NCI-H748 treated with DMSO at 0.1 percent for 48 hours (cell line): ENCODE results near the gene INSYN1.

Source experiments
- DNase-seq: peaks from one replicate; lab custom pipeline; 2025; lab: John Stamatoyannopoulos, UW

Gene INSYN1

GRCh38 chr15:73773428-73773827, 20.3 kb upstream of the INSYN1 start:
- no peak for DNase-seq

- DNase-seq: no peak
Measured at GRCh38 chr15:73771385-73772045, 18.4 kb upstream of the INSYN1 start.

GRCh38 chr15:73770050-73770449, 16.9 kb upstream of the INSYN1 start:
- no peak for DNase-seq

DNA sequence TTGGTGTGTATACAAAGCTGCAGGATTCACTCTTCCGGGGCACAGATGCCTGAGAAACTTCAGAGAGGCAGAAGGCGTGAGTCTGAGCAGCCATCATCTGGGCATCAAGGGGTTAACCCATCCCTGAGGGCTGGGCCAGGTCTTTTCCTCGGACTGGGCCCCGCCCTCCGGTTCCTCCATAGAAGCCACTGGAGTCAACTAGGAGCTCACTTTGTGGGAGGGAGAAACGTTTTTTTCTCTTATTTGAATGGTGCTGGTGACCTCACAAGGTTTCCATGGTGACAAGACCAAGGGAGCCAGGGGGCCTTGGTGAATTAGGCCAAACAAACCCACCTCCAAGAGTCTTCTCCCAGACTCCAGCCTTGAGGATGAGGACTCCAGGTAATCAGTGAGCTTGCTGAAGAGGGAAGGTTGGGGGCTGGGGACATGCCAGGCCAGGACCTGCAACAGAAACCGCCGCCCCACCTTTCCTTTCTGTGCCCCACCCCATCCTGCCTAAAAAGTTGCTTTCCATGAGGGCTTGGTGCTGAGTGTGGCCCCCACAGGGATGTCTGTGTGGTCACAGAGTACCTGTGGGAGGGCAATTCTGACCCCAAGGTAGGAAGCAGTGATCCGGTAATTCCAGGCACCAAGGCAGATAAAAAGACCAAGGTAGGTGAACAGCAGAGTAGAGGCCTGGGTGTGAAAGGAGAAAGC, 14.8 kb upstream of the INSYN1 start:
- DNase-seq: no peak

DNA sequence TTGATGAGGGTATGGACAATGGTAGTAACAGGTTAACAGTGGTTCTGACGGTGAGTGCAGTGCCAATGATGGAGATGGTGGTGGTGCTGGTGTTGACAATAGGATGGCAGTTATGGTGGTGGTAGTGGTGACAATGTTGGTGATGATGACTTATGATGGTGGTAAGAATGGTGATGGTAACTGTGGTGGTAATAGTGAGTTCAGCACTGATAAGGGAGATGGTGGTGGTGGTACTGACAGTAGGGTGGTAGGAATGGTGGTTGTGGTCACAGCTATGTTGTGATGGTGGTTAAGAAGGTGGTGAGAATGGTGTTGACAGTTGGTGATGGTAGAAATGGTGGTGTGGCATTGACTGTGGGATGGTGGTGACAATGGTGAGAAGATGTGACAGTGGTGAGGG, 13.4 kb upstream of the INSYN1 start:
- no peak for DNase-seq

DNA sequence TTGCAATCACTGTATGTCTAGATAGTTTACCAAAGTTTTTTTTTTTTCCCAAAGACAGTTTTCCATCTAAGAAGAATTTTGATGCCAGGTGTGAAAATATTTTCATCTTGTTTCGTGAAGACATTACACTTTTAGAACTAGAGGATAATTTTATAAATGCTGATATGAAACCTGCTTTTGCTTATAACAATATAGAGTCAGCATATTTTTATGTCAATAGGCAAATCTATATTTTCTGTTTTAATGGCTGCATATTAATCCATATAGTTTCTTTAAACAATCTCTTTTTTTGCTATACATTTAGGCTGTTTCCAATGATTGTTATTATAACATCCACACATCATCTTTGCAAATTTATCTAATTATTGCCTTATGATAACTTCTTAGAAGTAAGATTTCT, 12.6 kb upstream of the INSYN1 start:
- no peak for DNase-seq

- no peak for DNase-seq
Measured at GRCh38 chr15:73763931-73764330, 10.8 kb upstream of the INSYN1 start.

GRCh38 chr15:73760330-73761329, 7.5 kb upstream of the INSYN1 start:
- no peak for DNase-seq

DNA sequence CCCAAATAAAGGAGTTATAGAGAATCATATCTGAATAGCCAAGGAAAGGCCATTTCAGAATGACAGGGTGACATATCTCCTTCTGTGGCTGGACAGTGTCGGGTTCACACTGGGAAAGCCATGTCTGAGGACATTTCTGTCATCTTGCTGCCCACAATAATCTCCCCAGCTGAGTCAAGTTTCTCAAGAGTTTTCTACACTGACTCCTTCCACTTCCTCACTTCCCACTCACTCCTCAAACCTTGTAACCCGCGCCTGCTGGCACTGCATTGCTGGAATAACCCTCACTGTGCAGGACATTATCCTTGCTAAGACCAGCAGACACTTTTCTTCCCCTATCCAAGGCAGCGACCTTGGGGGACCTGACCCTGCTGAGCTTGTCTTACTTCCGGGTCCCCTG, 5.3 kb upstream of the INSYN1 start:
- no peak for DNase-seq

DNA sequence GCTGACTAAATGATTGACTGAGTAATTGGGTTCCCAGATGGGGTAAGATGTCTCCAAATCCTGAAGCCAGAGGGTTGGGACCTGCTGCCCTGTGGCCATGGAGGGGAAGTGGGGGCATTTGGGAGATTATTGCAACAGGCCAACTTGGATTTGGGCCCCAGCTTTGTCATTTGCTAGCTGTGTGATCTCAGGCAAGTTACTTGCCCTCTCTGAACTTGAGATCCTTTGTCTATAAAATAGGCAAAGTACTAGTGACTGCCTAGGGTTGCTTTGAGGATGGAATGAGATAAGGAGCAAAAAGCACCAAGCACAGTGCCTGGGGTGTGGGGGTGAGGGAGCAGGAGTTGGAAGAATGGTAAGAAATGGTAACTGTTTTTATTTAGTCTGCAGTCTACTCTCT, 4.4 kb upstream of the INSYN1 start:
- no peak for DNase-seq

DNA sequence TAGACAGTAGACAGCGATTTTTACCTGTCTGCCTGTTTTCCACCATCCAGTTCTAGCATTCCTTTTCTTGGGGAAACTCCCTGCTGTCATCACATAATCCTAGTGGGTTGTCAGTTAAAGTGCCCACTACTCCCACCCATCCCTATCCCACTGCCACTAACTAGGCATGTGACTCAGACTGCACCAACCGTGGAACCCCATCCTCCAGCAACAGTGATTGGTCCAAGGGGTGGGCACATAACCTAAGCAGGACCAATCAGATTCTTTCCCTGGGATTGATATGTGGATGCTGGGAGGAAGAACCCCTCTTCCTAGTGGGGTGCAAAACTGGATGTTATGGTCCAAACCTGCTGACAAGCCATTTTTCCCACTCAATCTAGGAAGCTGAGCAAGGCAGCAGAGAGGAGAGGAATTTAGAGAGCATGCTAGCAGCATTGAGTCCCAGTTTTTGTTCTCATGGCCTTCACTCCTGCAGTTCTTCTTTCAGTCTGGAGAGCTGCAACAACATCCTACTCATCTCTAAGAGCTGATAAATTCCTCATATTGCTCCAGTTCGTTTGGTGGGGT, 3.9 kb upstream of the INSYN1 start:
- no peak for DNase-seq

DNA sequence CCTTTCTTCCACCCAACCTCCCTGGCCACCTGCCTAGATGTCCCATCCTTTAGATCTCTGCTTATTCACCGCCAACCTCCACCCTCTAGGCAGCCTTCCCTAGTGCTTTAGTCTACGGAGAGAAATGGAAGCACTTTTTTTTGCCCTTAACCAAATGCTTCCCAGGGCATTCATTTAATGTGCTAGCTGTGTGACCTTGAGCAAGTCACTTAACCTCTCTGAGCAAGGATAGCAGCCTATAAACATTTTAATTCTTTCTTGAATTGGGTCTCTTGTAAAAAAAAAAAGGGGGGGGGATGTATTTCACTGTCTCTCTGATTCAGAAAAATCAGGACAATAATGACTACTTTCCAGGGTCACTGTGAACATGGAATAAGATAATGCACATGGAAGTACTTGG, 3.2 kb upstream of the INSYN1 start:
- no peak for DNase-seq

- no peak for DNase-seq
Measured at GRCh38 chr15:73755946-73756345, 2.8 kb upstream of the INSYN1 start.

DNA sequence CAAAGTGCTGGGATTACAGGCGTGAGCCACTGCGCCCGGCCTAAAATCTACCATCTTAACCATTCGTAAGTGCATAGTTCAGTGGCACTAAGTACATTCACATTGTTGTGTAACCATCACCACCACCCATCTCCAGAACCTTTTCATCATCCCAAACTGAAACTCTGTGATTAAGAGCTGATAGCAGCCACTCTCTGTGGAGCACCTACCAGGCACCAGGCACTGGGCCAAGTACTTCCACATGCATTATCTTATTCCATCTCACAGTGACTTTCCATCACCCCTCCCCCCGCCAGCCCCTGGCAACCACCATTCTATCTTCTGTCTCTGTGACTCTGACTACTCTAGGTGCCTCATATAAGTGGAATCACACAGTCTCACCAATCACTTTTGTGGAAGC, 2.3 kb upstream of the INSYN1 start:
- DNase-seq: no peak

DNA sequence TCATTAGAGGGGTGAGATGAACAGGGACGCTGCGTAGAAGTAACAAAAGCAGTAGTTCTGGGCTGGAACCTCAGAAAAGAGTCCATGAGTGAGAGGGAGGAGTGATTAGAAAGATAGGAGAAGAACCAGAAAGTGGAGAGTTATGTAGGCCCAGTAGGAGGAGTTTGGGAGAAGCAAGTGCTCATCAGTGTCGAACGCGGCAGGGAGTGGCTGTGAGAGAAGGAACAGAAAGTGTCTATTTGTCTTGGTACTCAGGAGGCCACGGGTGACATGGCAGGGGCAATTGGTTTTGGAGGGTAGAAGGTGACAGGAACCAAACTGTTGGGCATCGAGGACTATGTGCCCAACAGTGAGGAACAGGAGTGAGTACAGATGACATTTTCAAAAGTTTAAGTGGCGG, 1.3 kb upstream of the INSYN1 start:
- no peak for DNase-seq

GRCh38 chr15:73752806-73753193, 351 bp downstream of the INSYN1 start:
- DNase-seq: no peak

GRCh38 chr15:73751899-73752805, 999 bp downstream of the INSYN1 start:
- DNase-seq: no peak

- no peak for DNase-seq
Measured at GRCh38 chr15:73751511-73751898, 1.6 kb downstream of the INSYN1 start.

GRCh38 chr15:73750951-73751350, 2.2 kb downstream of the INSYN1 start:
- DNase-seq: no peak

DNA sequence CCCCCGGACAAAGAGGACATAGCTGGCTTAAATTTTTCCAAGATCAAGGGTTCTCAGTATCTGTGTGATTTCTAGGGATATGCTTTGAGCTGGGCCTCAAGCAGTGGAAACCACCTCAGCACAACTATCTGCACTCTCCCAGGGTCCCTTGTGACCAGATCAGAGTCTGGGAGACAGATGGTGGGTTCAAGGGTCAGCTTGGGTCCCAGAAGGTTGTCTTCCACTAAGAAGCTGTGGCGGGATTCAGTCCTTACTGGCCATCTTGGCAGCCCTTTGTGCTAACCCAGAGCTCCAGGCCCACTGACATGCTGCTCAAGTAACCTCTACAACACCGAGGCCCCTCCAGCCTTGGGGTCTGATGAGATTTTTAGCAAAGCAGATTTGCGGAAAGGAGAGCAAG, 2.7 kb downstream of the INSYN1 start:
- DNase-seq: no peak

DNA sequence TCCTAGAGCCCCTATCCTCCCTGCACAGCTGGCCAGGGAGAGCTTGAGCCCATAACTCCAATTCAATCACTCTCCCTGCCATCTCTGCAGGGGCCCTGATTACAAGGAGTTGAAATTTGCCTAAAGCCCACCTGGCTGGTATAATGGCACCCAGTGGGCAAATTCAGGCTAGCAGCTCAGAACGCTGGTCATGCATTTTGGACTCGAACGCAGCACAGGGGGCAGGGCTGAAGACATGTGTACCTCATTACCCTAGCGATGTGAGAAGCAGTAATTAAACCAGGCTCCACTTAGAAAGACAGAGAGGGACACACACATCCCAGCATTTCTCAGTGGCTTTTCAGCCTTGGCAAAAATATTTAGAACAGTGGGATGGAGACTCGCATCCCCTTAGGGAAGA, 3.2 kb downstream of the INSYN1 start:
- DNase-seq: no peak
